Measurements from ENCODE around the gene CTDSP2. TPM values are rescaled to one million over a fixed set of nuclear protein-coding genes. Genes with fewer than 3 reads are reported as not detected.

The CTDSP2 gene
- total RNA-seq, 2 donors from 2014 or later = 170 to 222 TPM

GRCh38 chr12:57877876-57878275, 31.3 kb upstream of the CTDSP2 start:
- H3K27ac ChIP-seq = no peak overlapping the region
- no peak for TF ChIP-seq CTCF (IDR thresholded peaks at IDR 0.05)

GRCh38 chr12:57875753-57876547, 29.4 kb upstream of the CTDSP2 start:
- no peak for DNase-seq (ENCODE audit: low spot score)
- Histone ChIP-seq H3K27me3 (replicated peaks; ENCODE audit: insufficient read depth) (no peaks in the 10 kb centered on the region), H3K36me3 (no peaks in the 10 kb centered on the region), H3K27ac (peak overlapping the region; percentile 59 to 66), H3K4me3 (peak overlapping the region; percentile 53), H3K9me3 (no peaks in the 10 kb centered on the region), H3K4me1 (ENCODE audit: control insufficient read depth in 1 of 2, low read depth in 2 of 2) (peaks cover 26 to 50% of the 10 kb centered on the region in 2 donors)
- no peak for ATAC-seq (ENCODE audit: insufficient number of reproducible peaks, low FRiP score, low read depth)
- TF ChIP-seq CTCF (IDR thresholded peaks at IDR 0.05) = no peak

More at GRCh38 chr12:57877876-57878275, 31.3 kb upstream of the CTDSP2 start:
- Histone ChIP-seq H3K36me3 (no peaks in the 10 kb centered on the region), H3K27me3 (replicated peaks; ENCODE audit: insufficient read depth) (no peaks in the 10 kb centered on the region), H3K4me3 (no peak overlapping the region), H3K9me3 (no peaks in the 10 kb centered on the region), H3K4me1 (ENCODE audit: control insufficient read depth in 1 of 2, low read depth in 2 of 2) (peaks cover 26 to 46% of the 10 kb centered on the region in 2 donors)
- ATAC-seq (ENCODE audit: insufficient number of reproducible peaks, low FRiP score, low read depth) = no peak
- DNase-seq (ENCODE audit: low spot score) = no peak

GRCh38 chr12:57874166-57875108, 27.9 kb upstream of the CTDSP2 start:
- Histone ChIP-seq H3K9me3 (no peaks in the 10 kb centered on the region), H3K27ac (peak overlapping the region; percentile 29 to 47), H3K36me3 (no peaks in the 10 kb centered on the region), H3K4me1 (ENCODE audit: control insufficient read depth in 1 of 2, low read depth in 2 of 2) (peaks cover 29 to 60% of the 10 kb centered on the region in 2 donors), H3K27me3 (replicated peaks; ENCODE audit: insufficient read depth) (no peaks in the 10 kb centered on the region), H3K4me3 (no peak overlapping the region)
- TF ChIP-seq CTCF (IDR thresholded peaks at IDR 0.05) = no peak
- DNase-seq (ENCODE audit: low spot score) (no peak), ATAC-seq (ENCODE audit: insufficient number of reproducible peaks, low FRiP score, low read depth) (no peak)

GRCh38 chr12:57872362-57872761, 25.8 kb upstream of the CTDSP2 start:
- H3K4me3 ChIP-seq = no peak overlapping the region
- H3K27me3 ChIP-seq (replicated peaks; ENCODE audit: insufficient read depth) = no peaks in the 10 kb centered on the region
- no peak for DNase-seq (ENCODE audit: low spot score)
- H3K4me1 ChIP-seq (ENCODE audit: control insufficient read depth in 1 of 2, low read depth in 2 of 2) = peaks cover 37 to 73% of the 10 kb centered on the region in 2 donors
- no peak for TF ChIP-seq CTCF (IDR thresholded peaks at IDR 0.05)
- no peaks in the 10 kb centered on the region for H3K36me3 ChIP-seq
- H3K27ac ChIP-seq = no peak overlapping the region
- no peaks in the 10 kb centered on the region for H3K9me3 ChIP-seq
- ATAC-seq (ENCODE audit: insufficient number of reproducible peaks, low FRiP score, low read depth) = no peak

- DNase-seq (ENCODE audit: low spot score) = no peak
- H3K4me1 ChIP-seq (ENCODE audit: control insufficient read depth in 1 of 2, low read depth in 2 of 2) = peaks cover 25 to 57% of the 10 kb centered on the region in 2 donors
- no peaks in the 10 kb centered on the region for H3K36me3 ChIP-seq
- H3K27ac ChIP-seq = peak overlapping the region; percentile 76 to 90
- H3K4me3 ChIP-seq = no peak overlapping the region
- H3K27me3 ChIP-seq (replicated peaks; ENCODE audit: insufficient read depth) = no peaks in the 10 kb centered on the region
- TF ChIP-seq CTCF (IDR thresholded peaks at IDR 0.05) = no peak
- H3K9me3 ChIP-seq = no peaks in the 10 kb centered on the region
- no peak for ATAC-seq (ENCODE audit: insufficient number of reproducible peaks, low FRiP score, low read depth)
Observed at GRCh38 chr12:57869927-57870318, 23.4 kb upstream of the CTDSP2 start.
